Measurements from ENCODE around the gene OR5H14. TPM values are rescaled to one million over a fixed set of nuclear protein-coding genes. Genes with fewer than 3 reads are reported as not detected.
"Not testable (repeated sequence)": the region's sequence is repeated elsewhere in the genome, so short reads cannot be mapped to it uniquely, and the experiment has no call there.

OR5H14 gene
- total RNA-seq, 1 donor from 2014 or later = not detected

- no peaks in the 10 kb centered on the region for H3K36me3 Mint-ChIP-seq (ENCODE audit: low read depth)
- H3K4me3 Mint-ChIP-seq = no peak overlapping the region
- no peak for TF ChIP-seq CTCF (conservative IDR thresholded peaks at IDR 0.05)
- H3K27ac Mint-ChIP-seq (ENCODE audit: unreplicated experiment) = no peak overlapping the region
- DNase-seq (ENCODE audit: low read depth, low spot score) = no peak
- H3K9me3 Mint-ChIP-seq = peaks cover 6% of the 10 kb centered on the region
- peaks cover 5% of the 10 kb centered on the region for H3K4me1 Mint-ChIP-seq
- no peaks in the 10 kb centered on the region for H3K27me3 Mint-ChIP-seq (ENCODE audit: low read depth)
Observed at GRCh38 chr3:98114264-98114663, 33.0 kb upstream of the OR5H14 start.

- Mint-ChIP-seq H3K4me1 (no peaks in the 10 kb centered on the region), H3K9me3 (peaks cover 2% of the 10 kb centered on the region), H3K27ac (ENCODE audit: unreplicated experiment) (no peak overlapping the region), H3K27me3 (ENCODE audit: low read depth) (no peaks in the 10 kb centered on the region), H3K36me3 (ENCODE audit: low read depth) (no peaks in the 10 kb centered on the region), H3K4me3 (no peak overlapping the region)
- DNase-seq (ENCODE audit: low read depth, low spot score) = no peak
- no peak for TF ChIP-seq CTCF (conservative IDR thresholded peaks at IDR 0.05)
Observed at GRCh38 chr3:98115717-98116116, 31.6 kb upstream of the OR5H14 start.

- Mint-ChIP-seq H3K9me3 (no peaks in the 10 kb centered on the region), H3K4me1 (no peaks in the 10 kb centered on the region), H3K27ac (ENCODE audit: unreplicated experiment) (no peak within 1 kb of the TSS), H3K4me3 (no peak within 1 kb of the TSS), H3K36me3 (ENCODE audit: low read depth) (no peaks in the 10 kb centered on the region), H3K27me3 (ENCODE audit: low read depth) (peaks cover 4% of the 10 kb centered on the region)
- TF ChIP-seq CTCF (conservative IDR thresholded peaks at IDR 0.05) = no peak
- DNase-seq (ENCODE audit: low read depth, low spot score) = no peak
Observed at GRCh38 chr3:98130421-98130820, 16.9 kb upstream of the OR5H14 start, which contains the start of gene OR5H1. TSS of gene OR5H1 (plus strand) at chr3:98130721. CDS start at chr3:98132698, 1,977 bp downstream.

GRCh38 chr3:98136631-98137030 lies 10.6 kb upstream of the OR5H14 start:
- no peaks in the 10 kb centered on the region for H3K4me1 Mint-ChIP-seq
- H3K9me3 Mint-ChIP-seq = no peaks in the 10 kb centered on the region
- no peak for TF ChIP-seq CTCF (conservative IDR thresholded peaks at IDR 0.05)
- no peak for DNase-seq (ENCODE audit: low read depth, low spot score)
- no peak overlapping the region for H3K4me3 Mint-ChIP-seq
- no peak overlapping the region for H3K27ac Mint-ChIP-seq (ENCODE audit: unreplicated experiment)
- H3K36me3 Mint-ChIP-seq (ENCODE audit: low read depth) = no peaks in the 10 kb centered on the region
- H3K27me3 Mint-ChIP-seq (ENCODE audit: low read depth) = no peaks in the 10 kb centered on the region

- peak overlapping the region; percentile 86 for H3K27ac Mint-ChIP-seq (ENCODE audit: unreplicated experiment)
- H3K9me3 Mint-ChIP-seq; H3K4me1 Mint-ChIP-seq; DNase-seq (ENCODE audit: low read depth, low spot score); H3K4me3 Mint-ChIP-seq; H3K36me3 Mint-ChIP-seq (ENCODE audit: low read depth); H3K27me3 Mint-ChIP-seq (ENCODE audit: low read depth): not testable (repeated sequence)
Observed at GRCh38 chr3:98137826-98138557, 9.3 kb upstream of the OR5H14 start.

GRCh38 chr3:98140531-98140930 lies 6.7 kb upstream of the OR5H14 start:
- no peak for DNase-seq (ENCODE audit: low read depth, low spot score)
- H3K27me3 Mint-ChIP-seq (ENCODE audit: low read depth) = peaks cover 5% of the 10 kb centered on the region
- no peak overlapping the region for H3K4me3 Mint-ChIP-seq
- no peak overlapping the region for H3K27ac Mint-ChIP-seq (ENCODE audit: unreplicated experiment)
- H3K36me3 Mint-ChIP-seq (ENCODE audit: low read depth) = no peaks in the 10 kb centered on the region
- no peaks in the 10 kb centered on the region for H3K4me1 Mint-ChIP-seq
- TF ChIP-seq CTCF (conservative IDR thresholded peaks at IDR 0.05) = no peak
- no peaks in the 10 kb centered on the region for H3K9me3 Mint-ChIP-seq

Data from neural crest cell (in vitro differentiated cells).